Measurements from ENCODE around the gene GMPR. TPM values are rescaled to one million over a fixed set of nuclear protein-coding genes. Genes with fewer than 3 reads are reported as not detected.

Gene GMPR
- total RNA-seq: 1 to 10 TPM; 3.4 to 4.0 TPM

- H3K4me3 Mint-ChIP-seq: peak within 1 kb of the TSS; percentile 81
Measured at GRCh38 chr6:16238057-16238962, at the start of gene GMPR. TSS of gene GMPR (plus strand) at chr6:16238587. CDS start at chr6:16238694, 107 bp downstream.

GRCh38 chr6:16190214-16190613 is 48.2 kb upstream of the GMPR start:
- no peak for DNase-seq
- Mint-ChIP-seq H3K4me1 (no peaks in the 10 kb centered on the region), H3K9me3 (no peaks in the 10 kb centered on the region), H3K27ac (no peak overlapping the region), H3K36me3 (ENCODE audit: low read depth) (no peaks in the 10 kb centered on the region), H3K27me3 (peaks cover 34% of the 10 kb centered on the region), H3K4me3 (no peak overlapping the region)
- POLR2A ChIA-PET: interaction anchor here (1.0 kb wide), 1 partner anchor 53 kb away, joined by 3 read pairs; no protein-coding TSS in a partner anchor
- CTCF ChIA-PET: interaction anchor here (0.8 to 1.2 kb wide), 3 partner anchors 10 to 495 kb away, joined by 3 to 4 read pairs (median 3); no protein-coding TSS in a partner anchor

More at GRCh38 chr6:16238057-16238962, at the start of gene GMPR:
- Mint-ChIP-seq H3K4me1 (peaks cover 30% of the 10 kb centered on the region), H3K36me3 (ENCODE audit: low read depth) (no peaks in the 10 kb centered on the region), H3K27me3 (peaks cover 35% of the 10 kb centered on the region), H3K27ac (no peak within 1 kb of the TSS), H3K9me3 (no peaks in the 10 kb centered on the region)
- peak; percentile 85 for DNase-seq
- CTCF ChIA-PET: interaction anchor here (0.7 to 1.9 kb wide), 2 partner anchors 10 to 79 kb away, joined by 5 read pairs; no protein-coding TSS in a partner anchor
- POLR2A ChIA-PET: no interaction called here

GRCh38 chr6:16196260-16196983 is 42.0 kb upstream of the GMPR start:
- H3K27me3 Mint-ChIP-seq: peaks cover 21% of the 10 kb centered on the region
- no peak for DNase-seq
- POLR2A ChIA-PET: no interaction called here
- no peaks in the 10 kb centered on the region for H3K9me3 Mint-ChIP-seq
- no peaks in the 10 kb centered on the region for H3K36me3 Mint-ChIP-seq (ENCODE audit: low read depth)
- H3K4me1 Mint-ChIP-seq: no peaks in the 10 kb centered on the region
- H3K4me3 Mint-ChIP-seq: no peak overlapping the region
- CTCF ChIA-PET: interaction anchor here (1.6 kb wide), 1 partner anchor 13 kb away, joined by 6 read pairs; no protein-coding TSS in a partner anchor
- no peak overlapping the region for H3K27ac Mint-ChIP-seq

- Mint-ChIP-seq H3K9me3 (no peaks in the 10 kb centered on the region), H3K36me3 (ENCODE audit: low read depth) (no peaks in the 10 kb centered on the region), H3K4me1 (no peaks in the 10 kb centered on the region), H3K4me3 (no peak overlapping the region), H3K27me3 (peaks cover 20% of the 10 kb centered on the region), H3K27ac (no peak overlapping the region)
- CTCF ChIA-PET: interaction anchor here (0.6 to 1.6 kb wide), 3 partner anchors 9 to 14 kb away, joined by 3 to 6 read pairs (median 3); no protein-coding TSS in a partner anchor
- DNase-seq: no peak
- POLR2A ChIA-PET: no interaction called here
Measured at GRCh38 chr6:16196984-16197546, 41.3 kb upstream of the GMPR start.

GRCh38 chr6:16198061-16198705 is 40.2 kb upstream of the GMPR start:
- Mint-ChIP-seq H3K36me3 (ENCODE audit: low read depth) (no peaks in the 10 kb centered on the region), H3K4me1 (no peaks in the 10 kb centered on the region), H3K27me3 (peaks cover 22% of the 10 kb centered on the region), H3K4me3 (no peak overlapping the region), H3K27ac (no peak overlapping the region), H3K9me3 (no peaks in the 10 kb centered on the region)
- ChIA-PET CTCF (interaction anchor here (0.9 kb wide), 1 partner anchor 10 kb away, joined by 3 read pairs; no protein-coding TSS in a partner anchor), POLR2A (no interaction called here)
- no peak for DNase-seq

GRCh38 chr6:16199804-16200203 is 38.6 kb upstream of the GMPR start:
- ChIA-PET POLR2A (no interaction called here), CTCF (interaction anchor here (1.2 to 1.5 kb wide), 2 partner anchors 17 to 508 kb away, joined by 3 to 6 read pairs; no protein-coding TSS in a partner anchor)
- Mint-ChIP-seq H3K36me3 (ENCODE audit: low read depth) (no peaks in the 10 kb centered on the region), H3K9me3 (no peaks in the 10 kb centered on the region), H3K27ac (no peak overlapping the region), H3K4me1 (no peaks in the 10 kb centered on the region), H3K27me3 (peaks cover 14% of the 10 kb centered on the region), H3K4me3 (no peak overlapping the region)
- DNase-seq: no peak

GRCh38 chr6:16200321-16200883 is 38.0 kb upstream of the GMPR start:
- POLR2A ChIA-PET: no interaction called here

GRCh38 chr6:16201706-16202105 is 36.7 kb upstream of the GMPR start:
- H3K4me1 Mint-ChIP-seq: peaks cover 2% of the 10 kb centered on the region
- H3K36me3 Mint-ChIP-seq (ENCODE audit: low read depth): no peaks in the 10 kb centered on the region
- H3K9me3 Mint-ChIP-seq: no peaks in the 10 kb centered on the region
- H3K4me3 Mint-ChIP-seq: no peak overlapping the region
- peaks cover 17% of the 10 kb centered on the region for H3K27me3 Mint-ChIP-seq
- H3K27ac Mint-ChIP-seq: no peak overlapping the region
- DNase-seq: no peak
- POLR2A ChIA-PET: no interaction called here
- CTCF ChIA-PET: interaction anchor here (0.7 to 1.6 kb wide), 3 partner anchors 29 to 510 kb away, joined by 4 to 7 read pairs (median 5); no protein-coding TSS in a partner anchor

More at GRCh38 chr6:16200321-16200883, 38.0 kb upstream of the GMPR start:
- Mint-ChIP-seq H3K4me3 (no peak overlapping the region), H3K4me1 (no peaks in the 10 kb centered on the region), H3K9me3 (no peaks in the 10 kb centered on the region), H3K27ac (no peak overlapping the region), H3K27me3 (peaks cover 14% of the 10 kb centered on the region), H3K36me3 (ENCODE audit: low read depth) (no peaks in the 10 kb centered on the region)
- no peak for DNase-seq
- CTCF ChIA-PET: interaction anchor here (1.2 to 1.6 kb wide), 3 partner anchors 17 to 509 kb away, joined by 3 to 6 read pairs (median 5); no protein-coding TSS in a partner anchor

- Mint-ChIP-seq H3K4me1 (peaks cover 2% of the 10 kb centered on the region), H3K4me3 (no peak overlapping the region), H3K27me3 (peaks cover 29% of the 10 kb centered on the region), H3K27ac (no peak overlapping the region), H3K9me3 (no peaks in the 10 kb centered on the region), H3K36me3 (ENCODE audit: low read depth) (no peaks in the 10 kb centered on the region)
- ChIA-PET POLR2A (interaction anchor here (0.9 to 2.2 kb wide), 5 partner anchors 12 to 519 kb away, joined by 3 to 6 read pairs (median 5); partner anchors contain the start of gene MYLIP), CTCF (interaction anchor here (0.6 to 3.0 kb wide), 7 partner anchors 18 to 513 kb away, joined by 4 to 41 read pairs (median 6); no protein-coding TSS in a partner anchor)
- DNase-seq: no peak
Measured at GRCh38 chr6:16204653-16205376, 33.6 kb upstream of the GMPR start.

GRCh38 chr6:16205377-16206144 is 32.8 kb upstream of the GMPR start:
- no peaks in the 10 kb centered on the region for H3K36me3 Mint-ChIP-seq (ENCODE audit: low read depth)
- peaks cover 24% of the 10 kb centered on the region for H3K27me3 Mint-ChIP-seq
- H3K27ac Mint-ChIP-seq: no peak overlapping the region
- H3K9me3 Mint-ChIP-seq: no peaks in the 10 kb centered on the region
- no peak overlapping the region for H3K4me3 Mint-ChIP-seq
- POLR2A ChIA-PET: interaction anchor here (0.9 to 2.2 kb wide), 5 partner anchors 12 to 520 kb away, joined by 3 to 6 read pairs (median 5); partner anchors contain the start of gene MYLIP
- no peak for DNase-seq
- H3K4me1 Mint-ChIP-seq: peaks cover 2% of the 10 kb centered on the region
- CTCF ChIA-PET: interaction anchor here (1.0 to 3.0 kb wide), 9 partner anchors 8 to 513 kb away, joined by 3 to 41 read pairs (median 5); no protein-coding TSS in a partner anchor
